T-helper 2 cell treated with Interferon-gamma antibody and Interleukin-4, amounts not matched to agents 100 ng/mL and 5 ng/mL, for 36 hours (primary cell): ENCODE data around the gene SPTBN4. TPM values are rescaled to one million over a fixed set of nuclear protein-coding genes. Genes with fewer than 3 reads are reported as not detected.
"Not testable (repeated sequence)": the region's sequence is repeated elsewhere in the genome, so short reads cannot be mapped to it uniquely, and the experiment has no call there.

Experiments
- intact Hi-C: fragments of 100-400 bp; cut with micrococcal nuclease; formaldehyde crosslinking; loops from one replicate; pipeline ENCODE4 v1.15.1; 2023
- total RNA-seq: library from RNA; stranded (reverse); gene quantifications from 2 replicates; pipeline ENCODE4 v1.2.3, GENCODE V29; 2022

SPTBN4 gene
- total RNA-seq, 1 donor from 2014 or later, result 0.57 TPM

GRCh38 chr19:40582467-40582866, 115.7 kb downstream of the SPTBN4 start:
- intact Hi-C loops, result no loop called here

- intact Hi-C loops, result no loop called here
Observed at GRCh38 chr19:40583283-40583682, 116.5 kb downstream of the SPTBN4 start.

GRCh38 chr19:40584007-40584406, 117.2 kb downstream of the SPTBN4 start:
- intact Hi-C loops, result no loop called here

- intact Hi-C loops, result no loop called here
Observed at GRCh38 chr19:40585241-40585981, 118.6 kb downstream of the SPTBN4 start.

GRCh38 chr19:40585982-40586422, 119.2 kb downstream of the SPTBN4 start:
- intact Hi-C loops, result no loop called here

GRCh38 chr19:40586611-40587010, 119.8 kb downstream of the SPTBN4 start:
- intact Hi-C loops, result no loop called here

- intact Hi-C loops, result no loop called here
Observed at GRCh38 chr19:40588110-40588854, 121.5 kb downstream of the SPTBN4 start.

- intact Hi-C loops, result no loop called here
Observed at GRCh38 chr19:40588926-40589569, 122.2 kb downstream of the SPTBN4 start.

GRCh38 chr19:40589591-40590429, 123.0 kb downstream of the SPTBN4 start:
- intact Hi-C loops, result no loop called here

- intact Hi-C loops, result no loop called here
Observed at GRCh38 chr19:40590464-40591265, 123.9 kb downstream of the SPTBN4 start.

GRCh38 chr19:40591724-40592123, 124.9 kb downstream of the SPTBN4 start:
- intact Hi-C loops, result not testable (repeated sequence)

- intact Hi-C loops, result no loop called here
Observed at GRCh38 chr19:40592170-40592569, 125.4 kb downstream of the SPTBN4 start.

- intact Hi-C loops, result no loop called here
Observed at GRCh38 chr19:40594255-40594654, 127.5 kb downstream of the SPTBN4 start.

GRCh38 chr19:40594657-40595091, 127.9 kb downstream of the SPTBN4 start:
- intact Hi-C loops, result no loop called here

GRCh38 chr19:40596608-40597328, 130.0 kb downstream of the SPTBN4 start:
- intact Hi-C loops, result no loop called here

- intact Hi-C loops, result no loop called here
Observed at GRCh38 chr19:40597329-40597838, 130.6 kb downstream of the SPTBN4 start.

GRCh38 chr19:40598121-40598917, 131.5 kb downstream of the SPTBN4 start:
- intact Hi-C loops, result loop anchor here (1.0 to 2.0 kb wide), 5 partner anchors 22 to 294 kb away; partner anchors contain the start of genes BLVRB and SHKBP1

GRCh38 chr19:40598918-40599307, 132.1 kb downstream of the SPTBN4 start:
- intact Hi-C loops, result loop anchor here (1.0 to 2.0 kb wide), 5 partner anchors 22 to 294 kb away; partner anchors contain the start of genes BLVRB and SHKBP1
